RWPE2 (cell line): ENCODE data around the gene RPS6KC1.

Experiments used
- ATAC-seq: fragments of 200-7000 bp; cut with Tn5 transposase; 3 replicates; pipeline ENCODE4 v1.9.1; 2021; ENCODE audit warnings: low read depth
- DNase-seq: peaks from one replicate; pipeline ENCODE4 v3.0.0-alpha.2; 2020; ENCODE audit warnings: low spot score
- H3K27ac ChIP-seq: fragments of 450-650 bp; 2 replicates; pipeline ENCODE4 v1.5.1; 2017; ENCODE audit warnings: mild to moderate bottlenecking; ENCODE audit not compliant: poor library complexity, severe bottlenecking
- H3K27me3 ChIP-seq: fragments of 250-450 bp; sonication (Bioruptor Pico); 2 replicates; pipeline ENCODE4 v1.5.1; 2021; ENCODE audit warnings: mild to moderate bottlenecking, moderate library complexity; ENCODE audit not compliant: insufficient read depth, poor library complexity, severe bottlenecking
- H3K36me3 ChIP-seq: fragments of 250-450 bp; sonication (Bioruptor Pico); 2 replicates; pipeline ENCODE4 v1.5.1; 2020; ENCODE audit warnings: low read depth, mild to moderate bottlenecking, moderate library complexity
- H3K4me1 ChIP-seq: fragments of 250-450 bp; sonication (Bioruptor Pico); 2 replicates; pipeline ENCODE4 v1.5.1; 2021; ENCODE audit warnings: mild to moderate bottlenecking, moderate library complexity; ENCODE audit not compliant: insufficient read depth, poor library complexity, severe bottlenecking
- H3K4me3 ChIP-seq: fragments of 250-450 bp; sonication (Bioruptor Pico); 2 replicates; pipeline ENCODE4 v1.5.1; 2021; ENCODE audit warnings: mild to moderate bottlenecking, moderate library complexity; ENCODE audit not compliant: severe bottlenecking
- H3K9me3 ChIP-seq: fragments of 250-450 bp; sonication (Bioruptor Pico); 2 replicates; pipeline ENCODE4 v1.5.1; 2021; ENCODE audit warnings: mild to moderate bottlenecking, moderate library complexity; ENCODE audit not compliant: severe bottlenecking
- CTCF ChIP-seq: fragments of 450-650 bp; IDR thresholded peaks from one replicate; pipeline ENCODE4 v1.5.1; 2017; ENCODE audit warnings: mild to moderate bottlenecking, moderate library complexity; ENCODE audit not compliant: poor library complexity, severe bottlenecking

The RPS6KC1 gene

GRCh38 chr1:213250446-213250845, 199.4 kb downstream of the RPS6KC1 start:
- Histone ChIP-seq H3K27ac (no peak overlapping the region), H3K36me3 (no peaks in the 10 kb centered on the region), H3K4me1 (no peaks in the 10 kb centered on the region), H3K4me3 (no peak overlapping the region), H3K9me3 (no peaks in the 10 kb centered on the region), H3K27me3 (no peaks in the 10 kb centered on the region)
- ATAC-seq (no peak), DNase-seq (no peak)
- no peak for TF ChIP-seq CTCF

- DNase-seq (no peak), ATAC-seq (no peak)
- no peak for TF ChIP-seq CTCF
- Histone ChIP-seq H3K4me1 (no peaks in the 10 kb centered on the region), H3K27me3 (no peaks in the 10 kb centered on the region), H3K27ac (no peak overlapping the region), H3K36me3 (no peaks in the 10 kb centered on the region), H3K4me3 (no peak overlapping the region), H3K9me3 (no peaks in the 10 kb centered on the region)
Observed at GRCh38 chr1:213251972-213252371, 200.9 kb downstream of the RPS6KC1 start.

GRCh38 chr1:213256438-213257087, 205.5 kb downstream of the RPS6KC1 start:
- H3K27me3 ChIP-seq = no peaks in the 10 kb centered on the region
- no peaks in the 10 kb centered on the region for H3K4me1 ChIP-seq
- no peaks in the 10 kb centered on the region for H3K9me3 ChIP-seq
- no peak for ATAC-seq
- TF ChIP-seq CTCF = no peak
- no peaks in the 10 kb centered on the region for H3K36me3 ChIP-seq
- DNase-seq = no peak
- no peak overlapping the region for H3K27ac ChIP-seq
- H3K4me3 ChIP-seq = no peak overlapping the region

GRCh38 chr1:213260311-213261075, 209.5 kb downstream of the RPS6KC1 start:
- ATAC-seq (no peak), DNase-seq (no peak)
- Histone ChIP-seq H3K27me3 (no peaks in the 10 kb centered on the region), H3K36me3 (no peaks in the 10 kb centered on the region), H3K4me3 (no peak overlapping the region), H3K27ac (no peak overlapping the region), H3K4me1 (no peaks in the 10 kb centered on the region), H3K9me3 (no peaks in the 10 kb centered on the region)
- TF ChIP-seq CTCF = no peak

- Histone ChIP-seq H3K4me3 (no peak overlapping the region), H3K4me1 (no peaks in the 10 kb centered on the region), H3K36me3 (no peaks in the 10 kb centered on the region), H3K9me3 (no peaks in the 10 kb centered on the region), H3K27ac (no peak overlapping the region), H3K27me3 (no peaks in the 10 kb centered on the region)
- TF ChIP-seq CTCF = no peak
- no peak for ATAC-seq
- DNase-seq = no peak
Observed at GRCh38 chr1:213264531-213264930, 213.5 kb downstream of the RPS6KC1 start.
